Stimulated activated CD8-positive, alpha-beta memory T cell treated with anti-CD3 and anti-CD28 coated beads, Interleukin-15, amount 100 ng/mL, for 48 hours (primary cell): ENCODE results near the gene FOXE1.

Experiments used
- DNase-seq, 2 donors: peaks; one replicate each; pipeline ENCODE4 v3.0.0-alpha.2; 2020; ENCODE audit warnings: low read depth in 2 of 2

The FOXE1 gene

DNA sequence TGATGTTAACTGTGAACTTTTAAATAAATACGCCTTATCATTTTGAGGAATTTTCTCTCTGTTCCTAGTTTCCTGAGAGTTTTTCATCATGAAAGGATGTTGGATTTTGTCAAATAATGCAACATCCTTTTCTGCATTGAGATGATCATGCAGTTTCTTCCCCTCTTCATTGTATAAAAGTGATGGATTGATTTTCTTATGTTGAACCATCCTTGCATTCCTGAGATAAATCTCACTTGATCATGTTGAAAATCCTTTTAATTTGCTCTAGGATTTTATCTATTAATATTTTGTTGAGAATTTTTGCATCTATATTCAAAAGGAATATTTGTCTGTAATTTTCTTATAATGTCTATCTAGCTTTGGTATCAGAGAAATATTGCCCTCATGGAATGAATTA is 13.3 kb downstream of the FOXE1 start:
- DNase-seq: no peak

DNA sequence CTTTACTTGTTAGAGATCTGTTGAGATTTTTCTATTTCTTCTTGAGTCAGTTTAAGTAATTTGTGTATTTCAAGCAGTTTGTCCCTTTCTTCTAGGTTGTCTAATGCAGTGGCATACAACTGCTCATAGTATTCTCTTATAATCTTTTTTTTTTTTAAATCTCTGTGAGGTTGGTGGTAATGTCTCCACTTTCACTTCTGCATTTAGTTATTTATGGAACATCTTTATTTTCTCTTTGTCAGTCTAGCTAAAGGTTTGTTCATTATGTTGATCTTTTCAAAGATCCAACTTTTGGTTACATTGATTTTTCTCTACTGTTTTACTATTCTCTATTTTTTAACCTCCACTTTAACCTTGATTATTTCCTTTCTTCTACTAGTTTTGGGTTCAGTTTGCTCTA is 13.8 kb downstream of the FOXE1 start:
- no peak for DNase-seq

DNA sequence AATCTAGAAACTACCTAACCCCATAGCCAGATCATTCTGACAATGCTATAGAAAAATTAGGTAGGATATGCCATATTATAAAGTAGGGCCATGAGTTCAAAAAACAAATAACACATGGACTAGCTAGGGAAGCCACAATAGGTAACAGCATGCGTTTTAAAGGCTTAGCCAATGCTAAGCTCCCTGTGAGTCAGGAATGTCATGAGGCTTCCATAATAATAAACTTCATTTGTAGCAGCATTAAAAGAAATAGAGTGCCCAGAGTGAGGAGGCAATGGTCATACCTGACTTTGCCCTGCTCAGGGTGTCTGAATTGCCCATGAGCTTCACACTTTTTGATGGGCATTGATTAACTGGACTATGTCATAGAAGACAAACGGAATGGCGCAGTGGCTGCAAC is 15.8 kb downstream of the FOXE1 start:
- no peak for DNase-seq

DNA sequence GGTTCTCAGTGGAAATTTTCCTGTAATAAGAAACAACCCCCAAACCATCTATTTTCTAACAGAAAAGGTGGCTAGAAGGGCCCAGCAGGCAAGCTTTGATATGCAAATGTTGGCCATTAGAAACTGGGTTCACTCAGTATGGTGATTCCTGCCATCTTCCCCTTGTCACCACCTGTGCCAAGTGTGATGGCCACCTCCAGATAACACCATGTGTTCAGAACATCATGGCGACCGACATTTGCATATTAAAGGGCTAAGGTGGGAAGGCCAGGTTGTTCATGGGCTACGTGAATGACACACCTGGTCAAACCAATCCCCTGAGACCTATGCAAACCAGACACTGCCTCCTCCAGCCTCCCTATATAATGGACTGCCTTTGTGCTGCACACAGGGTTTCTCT is 20.4 kb downstream of the FOXE1 start:
- DNase-seq: no peak

DNA sequence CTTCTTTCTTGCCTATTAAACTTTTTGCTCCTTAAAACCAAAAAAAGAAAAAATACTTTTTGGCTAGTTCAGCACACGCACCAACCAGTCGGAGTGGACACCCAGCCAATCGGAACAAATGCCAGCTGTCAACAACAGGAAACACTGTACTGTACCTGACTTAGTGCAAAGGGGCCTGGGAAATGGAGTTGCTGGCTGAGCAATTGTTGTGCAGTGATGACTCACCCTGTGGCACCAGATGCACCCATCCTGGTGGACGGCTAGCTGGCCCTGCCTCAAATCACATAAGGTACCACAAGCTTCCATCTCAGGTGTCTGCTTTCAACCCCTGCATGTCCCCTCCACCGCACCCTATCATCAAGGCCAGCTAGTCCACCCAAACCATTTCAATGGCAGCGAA is 20.9 kb downstream of the FOXE1 start:
- no peak for DNase-seq

DNA sequence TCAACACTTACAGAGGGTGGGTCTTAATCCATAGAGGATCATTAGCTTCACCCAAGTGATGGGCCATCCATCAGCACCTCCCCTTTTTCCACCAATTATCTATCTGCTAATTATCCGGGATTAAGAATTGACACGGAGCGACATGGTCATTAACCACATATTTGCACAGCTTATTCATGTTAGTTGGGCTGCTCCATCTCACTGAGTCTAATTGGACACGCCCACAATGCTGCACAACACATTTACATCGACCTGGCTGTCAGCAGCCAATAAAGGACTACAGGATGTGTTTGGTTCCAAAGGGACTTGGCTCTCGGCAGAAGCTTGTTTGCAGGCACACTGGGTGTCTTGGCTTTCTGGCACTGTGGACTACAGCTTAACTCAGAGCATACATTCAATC is 21.6 kb downstream of the FOXE1 start:
- DNase-seq: no peak

DNA sequence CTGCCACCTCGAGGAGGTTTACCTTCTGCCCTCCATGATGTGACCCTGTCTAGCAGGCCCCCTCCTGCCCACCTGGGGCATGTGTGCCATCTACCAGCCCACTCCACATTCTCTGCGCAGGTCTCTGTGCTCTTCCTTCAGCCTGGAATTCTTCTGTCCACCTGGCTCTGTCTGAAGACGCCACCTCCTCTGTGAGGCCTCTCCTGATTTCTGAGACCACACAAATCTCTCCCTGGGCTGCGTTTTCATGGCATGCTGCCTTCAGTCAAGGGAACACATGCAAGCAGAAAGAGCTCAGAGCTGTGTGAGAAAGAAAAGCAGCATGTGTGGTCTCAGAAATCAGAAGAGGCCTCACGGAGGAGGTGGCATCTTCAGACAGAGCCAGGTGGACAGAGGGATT is 22.1 kb downstream of the FOXE1 start:
- no peak for DNase-seq

DNA sequence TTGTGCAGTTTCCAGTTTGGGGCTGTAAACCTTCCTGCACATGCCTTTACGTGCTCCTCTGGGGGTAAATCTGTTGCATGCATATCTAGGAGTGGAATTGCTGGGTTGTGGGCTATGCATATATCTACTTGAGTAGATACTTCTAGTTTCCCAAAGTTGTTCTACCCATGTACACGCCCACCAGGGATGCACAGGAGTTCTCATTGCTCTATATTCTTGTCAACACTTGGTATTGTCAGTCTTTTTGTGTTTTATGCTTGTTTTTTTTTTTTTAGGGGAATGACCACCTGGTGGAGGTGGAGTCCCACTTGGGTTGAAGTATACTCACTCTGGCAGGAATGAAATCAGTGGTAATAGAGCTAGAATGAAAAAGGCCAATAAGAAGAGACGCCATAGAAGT is 23.0 kb downstream of the FOXE1 start:
- no peak for DNase-seq

DNA sequence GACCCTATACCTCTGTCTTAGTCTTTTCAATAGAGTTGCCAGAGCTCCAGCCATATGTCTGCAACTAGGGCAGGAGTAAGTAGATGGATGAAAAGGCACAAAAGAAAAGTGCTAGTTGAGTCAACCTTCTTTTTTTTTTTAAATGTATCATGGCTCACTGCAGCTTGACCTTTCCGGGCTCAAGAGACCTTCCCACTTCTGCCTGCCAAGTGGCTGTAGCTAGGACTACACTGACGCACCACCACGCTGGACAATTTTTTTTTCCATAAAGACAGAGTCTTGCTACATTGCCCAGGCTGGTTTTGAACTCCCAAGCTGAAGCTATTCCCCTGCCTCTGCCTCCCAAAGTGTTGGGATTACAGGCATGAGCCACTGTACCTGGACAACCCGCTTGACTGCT is 27.3 kb downstream of the FOXE1 start:
- DNase-seq: no peak

DNA sequence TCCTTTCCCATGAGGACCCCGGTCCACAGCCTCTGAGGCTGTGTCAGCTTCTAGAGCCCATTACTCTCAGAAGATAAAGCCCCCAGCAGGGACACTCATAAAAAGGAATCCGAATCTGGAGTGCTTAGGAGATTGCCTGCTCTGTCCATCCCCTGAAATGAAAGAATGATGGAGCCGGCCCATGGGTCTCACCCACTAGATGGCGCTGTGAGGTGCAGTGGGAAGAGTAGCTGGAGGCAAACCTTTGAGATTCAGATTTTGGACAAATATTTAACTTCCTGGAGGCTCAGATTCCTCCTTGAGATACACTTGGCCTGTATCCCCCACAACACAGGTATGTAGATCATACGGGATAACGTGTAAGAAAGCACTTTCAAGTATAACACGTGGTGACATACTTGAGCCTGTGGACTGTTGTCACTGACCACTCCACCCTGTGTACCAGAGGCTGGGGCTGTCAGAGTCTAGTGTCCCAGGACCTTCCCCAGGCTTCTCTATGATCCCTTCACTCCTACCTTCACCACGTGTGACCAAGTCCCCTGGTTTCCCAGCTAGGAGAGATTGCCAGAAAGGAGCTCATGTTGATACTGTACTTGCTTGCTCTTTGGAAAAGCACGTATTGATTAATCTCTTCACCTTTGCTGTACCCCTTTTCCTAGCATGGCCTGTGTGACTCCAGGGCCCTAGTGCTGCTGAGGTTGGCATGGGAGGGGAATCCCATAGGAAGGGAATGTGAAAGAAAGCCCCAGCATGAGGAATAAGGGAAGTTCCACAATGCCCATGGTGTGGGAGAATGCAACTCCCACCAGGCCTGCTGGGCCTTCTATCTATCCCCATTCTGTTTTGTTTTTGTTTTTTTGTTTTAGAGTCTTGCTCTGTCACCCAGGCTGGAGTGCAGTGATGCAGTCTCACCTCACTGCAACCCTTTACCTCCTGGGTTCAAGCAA is 37.2 kb downstream of the FOXE1 start:
- peak in 1 of 2 donors; percentile 31 for DNase-seq

DNA sequence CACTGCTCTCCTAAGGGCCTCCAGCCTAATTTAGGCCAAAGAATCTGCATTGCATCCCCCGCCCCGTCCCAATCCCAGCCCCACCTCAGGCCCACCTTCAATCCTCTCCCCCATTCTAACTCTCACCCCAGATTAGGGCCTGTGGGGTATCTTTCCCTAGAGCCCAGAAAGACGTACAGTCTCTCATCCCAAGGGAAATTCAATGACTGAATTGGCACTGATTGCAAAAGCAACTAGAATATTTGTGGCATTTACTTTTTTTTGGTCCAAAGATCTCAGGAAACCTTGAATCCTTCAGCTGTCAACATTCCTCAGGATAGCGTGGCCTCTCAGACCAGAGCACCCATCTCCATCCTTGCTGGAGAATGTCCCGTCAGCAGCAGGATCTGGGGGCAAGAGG is 38.7 kb downstream of the FOXE1 start:
- DNase-seq: no peak

DNA sequence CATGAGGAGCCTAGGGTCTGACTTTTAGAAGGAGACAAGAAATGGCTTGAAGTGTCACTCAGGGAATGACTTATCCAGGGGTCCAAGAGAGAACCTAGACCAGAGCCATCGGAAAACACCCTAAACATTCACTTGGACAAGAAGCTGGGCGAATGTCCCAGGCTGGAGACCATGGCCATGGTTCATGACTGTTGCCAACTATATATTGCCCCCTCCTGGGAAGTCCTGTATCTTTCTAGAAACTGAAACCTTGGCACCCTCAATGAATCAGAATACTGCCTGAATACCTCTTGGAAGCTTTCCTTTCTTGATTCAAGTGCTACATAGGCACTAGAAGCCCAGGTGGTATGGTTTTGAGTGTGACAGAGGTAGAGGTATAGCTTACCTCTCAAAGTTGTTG is 39.4 kb downstream of the FOXE1 start:
- DNase-seq: no peak

DNA sequence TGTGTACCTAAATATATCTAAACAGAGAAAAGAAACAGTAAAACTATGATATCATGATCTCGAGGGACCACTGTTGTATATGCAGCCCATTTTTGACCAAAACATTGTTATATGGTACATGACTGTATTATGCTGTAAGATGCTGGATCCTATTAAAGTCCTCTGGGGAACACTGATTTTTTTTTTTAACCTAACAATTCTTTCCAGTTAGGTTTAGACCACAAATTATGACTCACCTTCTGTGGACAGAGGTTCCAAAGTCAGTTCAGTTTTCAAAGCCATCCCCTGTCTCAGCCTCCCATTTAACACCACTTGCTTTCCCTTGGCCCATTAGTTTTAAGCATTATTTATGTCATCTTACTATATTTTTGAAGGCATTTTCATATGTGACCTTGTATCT is 42.2 kb downstream of the FOXE1 start:
- no peak for DNase-seq

DNA sequence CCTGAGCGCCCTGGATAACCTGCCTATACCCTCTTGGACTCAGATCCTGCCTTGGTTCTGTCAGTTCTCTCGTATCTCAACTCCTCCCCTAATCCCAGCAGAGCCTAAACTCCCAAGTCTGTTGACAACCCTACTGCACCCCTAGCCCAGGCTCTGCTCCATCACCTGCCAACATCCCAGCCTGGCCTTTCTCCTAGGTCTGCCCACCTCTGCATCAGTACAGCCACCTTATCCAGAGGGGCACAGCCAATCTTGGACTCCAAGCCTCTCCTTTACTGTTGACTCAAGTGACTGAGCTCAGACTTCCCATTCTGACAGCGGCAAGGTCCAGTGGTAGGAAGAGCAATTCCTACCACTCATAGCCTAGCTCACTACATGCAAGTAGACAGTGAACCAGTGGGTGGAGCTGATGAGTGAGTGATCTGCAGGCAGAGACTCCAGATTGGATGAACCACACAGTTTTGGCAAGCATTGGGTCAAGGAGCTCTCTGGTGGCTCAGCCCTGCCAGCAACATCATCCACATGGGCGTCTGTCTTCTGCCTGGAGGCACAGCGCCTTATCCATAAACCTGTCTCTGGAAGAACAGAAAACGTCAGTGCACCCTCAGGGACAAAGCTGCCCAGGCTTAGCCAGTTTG is 42.8 kb downstream of the FOXE1 start:
- no peak for DNase-seq

DNA sequence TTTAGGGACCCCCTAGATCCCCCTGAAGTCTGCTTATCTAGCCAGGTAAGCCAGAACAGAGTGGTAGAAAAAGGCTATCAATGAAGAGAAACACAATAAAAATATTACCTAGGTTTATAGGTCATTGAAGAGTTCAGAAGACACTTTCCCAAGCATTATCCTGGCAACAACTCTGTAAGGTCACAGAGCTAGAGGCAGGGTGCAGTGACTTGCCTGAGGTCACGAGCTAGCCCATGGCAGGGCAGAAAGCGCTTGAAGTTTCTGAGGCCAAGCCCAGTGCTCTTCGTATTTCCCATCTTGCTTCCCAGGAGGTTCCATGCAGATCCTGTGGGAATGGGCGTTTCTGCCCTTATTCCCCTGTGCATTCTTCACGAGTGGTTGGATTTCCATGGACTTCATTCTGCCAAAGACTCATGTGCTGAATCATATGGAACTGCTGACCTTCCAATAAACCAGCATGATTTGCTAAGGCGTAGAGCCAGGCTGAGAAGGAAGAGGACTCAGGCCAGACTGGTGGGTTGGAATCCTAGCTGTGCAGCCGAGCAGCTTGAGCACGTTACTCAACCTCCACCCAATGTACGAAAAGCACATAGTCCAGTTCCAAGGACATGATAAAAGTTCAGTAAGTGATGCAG is 47.2 kb downstream of the FOXE1 start:
- no peak for DNase-seq

DNA sequence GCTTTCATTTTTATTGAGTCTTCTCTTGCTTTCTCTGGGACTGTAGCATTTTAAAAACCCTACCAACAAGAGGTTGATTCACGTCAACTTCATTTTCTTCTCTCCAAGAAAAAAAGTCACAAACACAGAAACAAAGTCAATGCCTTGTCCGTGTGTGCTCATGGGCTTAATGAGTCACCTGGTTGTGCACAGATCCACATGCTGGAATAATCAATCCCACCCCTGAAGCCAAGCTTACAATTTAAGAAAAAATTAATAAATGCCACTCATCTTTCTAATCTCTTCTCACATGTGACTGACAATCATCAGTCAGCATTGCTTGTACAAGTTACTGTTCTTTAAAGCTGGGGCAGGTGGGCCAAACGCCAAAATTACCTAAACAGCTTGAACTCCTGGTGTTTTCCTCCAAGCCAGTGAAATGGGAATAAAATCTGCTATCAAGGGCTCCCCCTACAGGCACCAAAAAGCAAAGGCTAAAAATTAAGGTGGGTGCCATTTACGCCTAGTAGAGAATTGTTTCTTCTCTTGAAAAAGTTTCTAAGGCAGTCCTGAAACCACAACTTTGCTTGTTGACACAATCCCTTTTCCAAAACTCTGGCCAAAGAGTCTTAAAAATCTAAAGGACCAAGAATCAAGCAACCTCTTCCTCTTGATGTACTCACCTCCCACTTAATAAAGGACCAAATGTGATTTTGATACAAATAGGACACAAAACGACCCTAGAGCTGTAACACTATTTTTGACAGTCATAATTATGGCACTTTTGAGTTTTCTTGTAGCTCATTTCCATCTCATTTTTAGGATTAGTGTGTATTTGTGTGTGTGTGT is 47.9 kb downstream of the FOXE1 start:
- DNase-seq: no peak

DNA sequence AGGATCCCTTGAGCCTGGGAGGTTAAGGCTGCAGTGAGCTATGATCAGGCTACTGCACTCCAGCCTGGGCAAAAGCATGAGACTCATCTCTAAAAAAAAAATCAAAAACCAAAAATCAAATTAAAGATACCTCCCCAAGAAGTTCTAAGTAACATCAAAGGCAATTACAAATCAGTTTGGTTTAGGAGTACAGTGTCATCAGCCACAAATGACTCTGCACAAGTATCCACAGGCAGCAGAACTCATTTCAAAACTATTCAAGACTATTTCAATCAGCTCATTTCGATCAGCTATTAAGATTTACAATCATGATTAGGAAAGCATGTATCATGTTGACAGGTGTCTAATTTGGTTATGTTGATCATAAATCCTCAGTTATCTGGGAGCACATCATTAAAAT is 50.2 kb downstream of the FOXE1 start:
- DNase-seq: no peak

DNA sequence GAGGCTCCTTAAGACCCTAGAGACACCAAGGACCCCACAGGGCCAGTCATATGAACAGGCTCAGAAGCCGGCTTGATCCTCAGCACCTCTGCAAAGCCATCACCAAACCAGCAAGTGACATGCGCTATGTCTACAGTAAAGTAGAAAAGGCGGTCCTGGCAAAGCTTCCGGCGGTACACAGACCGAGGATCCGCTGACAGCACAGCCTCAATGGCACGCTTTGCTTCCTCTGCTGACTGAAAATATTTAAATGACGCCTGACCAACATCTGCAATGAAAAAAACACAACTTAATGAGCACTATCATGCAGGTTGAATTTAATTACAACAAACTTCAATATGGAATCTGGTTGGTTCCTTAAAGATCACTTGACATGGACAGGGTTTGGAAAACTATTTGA is 51.7 kb downstream of the FOXE1 start:
- DNase-seq: peak; percentile 27

DNA sequence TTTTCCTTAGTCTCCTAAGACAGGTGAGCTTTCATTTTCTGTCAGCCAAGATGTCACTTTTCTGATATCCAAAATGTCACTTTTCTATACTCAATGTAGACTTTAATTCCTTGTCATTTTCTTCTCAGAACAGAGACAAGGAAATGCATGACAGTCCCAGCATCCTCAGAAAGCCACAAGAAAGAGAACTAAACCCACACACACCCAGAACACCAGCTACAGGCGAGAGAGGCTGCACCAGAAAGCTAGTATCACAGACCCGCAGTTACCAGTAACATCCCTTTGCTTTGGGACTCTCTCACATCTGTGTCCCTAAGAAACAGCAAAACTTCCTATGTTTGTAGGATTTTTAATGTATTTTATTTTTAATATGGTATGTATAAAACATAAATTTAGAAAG is 52.2 kb downstream of the FOXE1 start:
- DNase-seq: no peak
